NCI-H2196 (cell line): ENCODE data around the gene ZNF416.

Source experiments
- DNase-seq: peaks from one replicate; lab custom pipeline; 2025; ENCODE audit not compliant: unreplicated experiment; lab: John Stamatoyannopoulos, UW

Gene ZNF416

DNA sequence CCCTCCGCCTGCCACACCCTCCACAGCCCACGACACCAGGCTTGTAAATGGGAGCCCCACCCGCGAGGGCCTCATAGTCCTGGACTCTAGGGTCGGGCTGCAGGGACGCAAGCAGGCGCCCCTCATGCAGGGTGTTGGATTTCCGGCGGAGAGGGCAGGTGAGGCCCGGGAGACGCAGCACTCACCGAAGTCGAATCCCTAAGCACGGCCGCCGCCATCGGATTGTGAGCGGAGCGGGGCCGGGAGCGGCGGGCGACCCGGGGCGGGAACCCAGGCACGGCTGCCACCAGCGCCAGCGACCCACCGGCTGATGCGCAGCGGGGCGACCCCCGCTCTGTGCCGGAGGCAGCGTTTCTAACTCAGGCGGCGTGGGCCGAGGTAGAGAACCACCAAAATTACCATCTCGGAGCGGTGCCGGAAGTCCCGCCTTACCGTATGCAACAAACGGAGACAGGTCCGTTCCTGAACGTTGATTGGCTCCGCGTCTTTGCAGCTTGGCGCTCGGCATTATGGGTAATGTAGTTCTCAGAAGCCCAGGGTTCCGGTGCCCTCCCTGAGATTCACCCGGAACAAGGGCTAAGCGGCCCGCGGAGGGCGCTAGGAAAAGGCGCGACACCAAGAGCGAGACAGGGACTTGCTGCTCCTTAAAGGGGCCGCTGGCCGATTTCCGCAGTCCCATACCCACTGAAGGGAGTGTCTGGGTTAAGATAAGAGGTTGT, at the start of gene ZNF416:
Gene ZNF416, minus strand, starts transcription at position 425 of the 719 bp plus-strand sequence. Its CDS starts 207 bp downstream, at position 218.
- peak; percentile 98 for DNase-seq

DNA sequence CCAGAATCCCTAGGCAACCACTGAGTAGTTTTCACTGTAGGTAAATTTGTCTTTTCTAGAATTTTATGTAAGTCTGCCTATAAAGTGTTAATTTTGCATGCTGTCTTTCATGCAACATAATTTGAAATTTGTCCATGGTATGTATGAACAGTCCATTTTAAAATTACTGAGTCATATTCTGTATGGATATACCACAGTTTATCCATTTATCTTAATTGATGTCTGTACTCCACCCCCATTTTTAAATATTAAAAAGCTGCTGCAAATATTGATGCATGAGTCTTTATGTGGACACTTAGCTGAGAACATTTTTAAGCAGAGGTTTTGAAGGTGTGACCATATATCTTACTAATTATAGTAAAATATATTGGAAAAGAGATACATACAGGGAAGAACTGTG, 44.4 kb upstream of the ZNF416 start:
- DNase-seq: no peak

DNA sequence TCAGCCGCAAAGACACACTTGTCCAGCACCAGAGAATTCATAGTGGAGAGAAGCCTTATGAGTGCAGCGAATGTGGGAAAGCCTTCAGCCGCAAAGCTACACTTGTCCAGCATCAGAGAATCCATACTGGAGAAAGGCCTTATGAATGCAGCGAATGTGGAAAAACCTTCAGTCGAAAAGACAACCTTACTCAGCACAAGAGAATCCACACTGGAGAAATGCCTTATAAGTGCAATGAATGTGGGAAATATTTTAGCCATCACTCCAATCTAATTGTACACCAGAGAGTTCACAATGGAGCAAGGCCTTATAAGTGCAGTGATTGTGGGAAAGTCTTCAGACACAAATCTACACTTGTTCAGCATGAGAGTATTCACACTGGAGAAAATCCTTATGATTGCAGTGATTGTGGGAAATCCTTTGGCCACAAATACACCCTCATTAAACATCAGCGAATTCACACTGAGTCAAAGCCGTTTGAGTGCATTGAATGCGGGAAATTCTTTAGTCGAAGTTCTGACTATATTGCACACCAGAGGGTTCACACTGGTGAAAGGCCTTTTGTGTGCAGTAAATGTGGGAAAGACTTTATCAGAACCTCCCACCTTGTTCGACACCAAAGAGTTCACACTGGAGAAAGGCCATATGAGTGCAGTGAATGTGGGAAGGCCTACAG, 42.1 kb upstream of the ZNF416 start:
- no peak for DNase-seq

DNA sequence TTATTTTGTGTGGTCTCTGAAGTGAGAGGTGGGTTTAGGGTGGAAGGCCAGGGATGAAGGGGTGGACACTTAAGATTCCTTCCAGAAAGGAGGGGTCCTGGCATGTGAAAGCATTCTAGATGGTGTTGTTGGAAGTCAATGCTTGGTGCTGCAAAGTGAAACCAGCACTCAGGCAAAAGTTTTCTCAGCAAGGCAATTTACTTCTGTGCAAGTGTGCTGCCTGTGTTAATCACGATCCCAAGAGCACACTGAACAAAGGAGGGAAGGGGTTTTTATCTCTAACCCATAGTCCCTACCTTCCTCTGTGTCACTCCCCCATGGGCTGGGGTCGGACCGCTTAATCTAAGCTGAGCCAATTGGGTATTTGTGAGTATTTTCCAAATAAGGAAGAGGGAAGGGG, 36.6 kb upstream of the ZNF416 start:
- DNase-seq: no peak

DNA sequence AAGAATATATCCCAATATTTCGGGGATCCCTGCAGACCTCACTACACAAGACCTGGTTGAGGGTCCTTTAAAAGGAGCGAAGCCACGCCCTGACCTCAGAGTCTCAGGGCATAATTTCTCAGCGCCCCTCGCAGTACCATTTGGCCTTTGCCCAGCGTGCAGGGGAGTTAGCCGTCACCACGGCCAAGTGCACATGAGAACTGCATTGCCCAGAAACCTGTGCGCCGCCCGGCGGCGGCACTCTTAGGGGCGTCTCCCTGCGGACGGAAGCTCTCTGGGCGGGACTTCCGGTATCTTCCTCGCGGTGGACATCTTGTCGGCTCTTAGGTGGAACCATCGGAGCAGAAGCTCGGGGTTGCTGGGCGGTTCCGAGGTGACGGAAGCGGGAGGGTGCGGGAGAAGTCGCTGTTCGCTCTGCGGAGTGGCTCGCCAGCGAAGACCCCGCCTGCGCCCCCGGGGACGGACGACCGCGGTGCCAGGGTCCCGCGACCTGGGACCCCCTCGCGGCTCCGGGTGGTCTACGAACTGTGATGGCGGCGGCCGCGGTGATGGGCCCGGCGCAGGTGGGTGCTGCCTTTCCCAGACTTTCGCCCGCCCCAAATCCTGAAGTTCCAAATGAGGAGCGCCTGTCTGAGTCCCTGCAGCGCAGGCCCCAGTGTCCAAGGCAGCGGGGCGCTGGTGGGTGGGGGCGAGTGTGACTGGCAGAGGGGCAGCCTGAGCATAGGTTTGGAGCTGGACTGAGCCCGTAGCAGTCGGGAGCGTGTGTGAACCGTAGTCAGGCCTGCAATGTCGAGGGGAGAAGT, 35.4 kb upstream of the ZNF416 start, which contains the start of gene ZNF134:
Gene ZNF134, plus strand, starts transcription at position 302 of the 803 bp plus-strand sequence. CDS start 5,227 bp downstream, outside the sequence.
- peak; percentile 92 for DNase-seq

DNA sequence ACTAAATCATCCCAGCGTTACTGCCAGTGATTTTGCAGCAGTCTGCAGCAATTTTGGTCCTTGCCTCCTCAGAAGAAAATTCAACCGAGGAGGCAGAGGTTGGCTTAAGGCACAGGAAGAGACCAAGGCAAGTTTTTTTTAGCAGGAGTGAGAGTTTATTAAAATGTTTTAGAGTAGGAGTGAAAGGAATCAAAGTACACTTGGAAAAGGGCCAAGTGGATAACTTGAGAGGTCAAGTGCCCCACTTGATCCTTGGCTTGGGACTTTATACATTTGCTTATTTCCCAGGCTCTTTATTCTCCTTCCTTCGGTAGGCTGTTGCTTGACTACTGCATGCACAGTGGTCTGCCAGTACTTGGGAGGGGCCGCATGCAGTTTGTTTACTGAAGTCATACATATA, 32.4 kb upstream of the ZNF416 start:
- no peak for DNase-seq

DNA sequence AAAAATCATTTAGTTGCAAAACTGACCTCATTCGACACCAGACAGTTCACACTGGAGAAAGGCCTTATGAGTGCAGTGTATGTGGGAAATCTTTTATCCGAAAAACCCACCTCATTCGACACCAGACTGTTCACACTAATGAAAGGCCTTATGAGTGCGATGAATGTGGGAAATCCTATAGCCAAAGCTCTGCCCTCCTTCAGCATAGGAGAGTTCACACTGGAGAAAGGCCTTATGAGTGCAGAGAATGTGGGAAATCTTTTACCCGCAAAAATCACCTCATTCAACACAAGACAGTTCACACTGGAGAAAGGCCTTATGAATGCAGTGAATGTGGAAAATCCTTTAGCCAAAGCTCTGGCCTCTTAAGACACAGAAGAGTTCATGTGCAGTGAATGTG, 28.2 kb upstream of the ZNF416 start:
- DNase-seq: no peak

DNA sequence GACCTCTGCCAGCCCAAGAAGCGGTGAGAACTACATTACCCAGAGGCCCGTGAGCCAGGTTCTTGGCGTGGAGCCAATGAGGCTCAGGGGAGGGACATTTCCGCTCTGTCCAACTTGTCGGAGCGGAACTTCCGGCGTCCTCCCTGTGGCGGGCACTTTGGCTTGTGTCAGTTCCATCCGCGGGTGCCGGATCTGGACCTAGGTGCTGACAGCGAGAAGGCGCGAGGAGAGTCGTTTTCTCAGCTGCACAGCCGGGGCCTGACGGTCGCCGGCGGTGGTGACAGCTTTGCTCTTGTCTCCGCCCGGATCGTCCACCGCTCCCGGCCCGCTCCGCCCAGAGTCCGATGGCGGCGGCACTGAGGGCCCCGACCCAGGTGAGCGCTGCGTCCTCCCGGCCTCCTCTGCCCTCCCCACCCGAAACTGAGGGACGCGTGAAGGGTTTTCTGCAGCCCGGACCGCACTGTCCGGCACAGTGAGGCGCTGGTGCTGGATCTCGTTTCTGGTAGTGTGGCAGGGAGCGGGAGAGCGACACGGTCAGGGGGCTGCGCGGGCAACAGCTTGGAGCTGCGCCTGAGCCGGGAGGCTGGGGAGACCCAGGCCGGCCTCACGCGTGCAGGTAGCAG, 21.2 kb upstream of the ZNF416 start, which contains the start of gene ZNF530:
Gene ZNF530, plus strand, starts transcription at position 125 of the 623 bp plus-strand sequence. CDS start 4,461 bp downstream, outside the sequence.
- peak; percentile 96 for DNase-seq

DNA sequence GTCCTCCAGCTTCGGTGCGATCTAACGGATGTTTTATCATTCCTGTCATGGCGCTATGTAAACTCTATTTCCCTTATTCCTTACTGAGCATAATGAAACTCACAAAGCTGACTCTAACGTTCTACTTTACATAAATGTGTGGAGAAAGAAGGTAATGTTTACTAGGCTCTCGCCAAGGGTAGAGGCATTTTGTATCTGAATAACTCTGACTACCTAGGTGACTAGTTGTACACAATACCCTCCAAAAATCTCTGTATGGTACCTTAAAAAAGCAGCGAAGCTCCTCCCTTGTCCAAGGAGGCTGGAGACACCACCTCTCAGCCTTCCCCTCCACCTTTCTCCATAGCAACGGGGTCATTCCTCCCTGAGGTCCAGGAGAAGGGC, 20.7 kb upstream of the ZNF416 start:
- no peak for DNase-seq

DNA sequence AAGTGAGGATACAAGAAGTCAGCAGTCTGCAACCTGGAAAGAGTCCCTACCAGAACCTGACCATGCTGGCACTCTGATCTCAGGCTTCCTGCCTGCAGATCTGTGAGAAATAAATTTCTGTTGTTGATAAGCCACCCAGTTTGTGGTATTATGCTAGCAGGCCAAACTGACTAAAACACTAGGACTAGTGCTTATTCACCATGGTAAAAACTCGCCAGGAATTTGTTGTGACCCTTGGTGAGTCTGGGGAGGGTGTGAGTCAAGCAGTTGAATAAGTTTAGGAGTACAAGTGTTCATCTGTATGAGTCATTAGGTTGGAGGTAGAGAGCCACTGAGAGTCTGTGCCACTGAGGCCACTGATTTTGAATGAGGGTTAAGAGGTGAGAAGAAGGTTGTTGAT, 8.8 kb upstream of the ZNF416 start:
- DNase-seq: no peak

DNA sequence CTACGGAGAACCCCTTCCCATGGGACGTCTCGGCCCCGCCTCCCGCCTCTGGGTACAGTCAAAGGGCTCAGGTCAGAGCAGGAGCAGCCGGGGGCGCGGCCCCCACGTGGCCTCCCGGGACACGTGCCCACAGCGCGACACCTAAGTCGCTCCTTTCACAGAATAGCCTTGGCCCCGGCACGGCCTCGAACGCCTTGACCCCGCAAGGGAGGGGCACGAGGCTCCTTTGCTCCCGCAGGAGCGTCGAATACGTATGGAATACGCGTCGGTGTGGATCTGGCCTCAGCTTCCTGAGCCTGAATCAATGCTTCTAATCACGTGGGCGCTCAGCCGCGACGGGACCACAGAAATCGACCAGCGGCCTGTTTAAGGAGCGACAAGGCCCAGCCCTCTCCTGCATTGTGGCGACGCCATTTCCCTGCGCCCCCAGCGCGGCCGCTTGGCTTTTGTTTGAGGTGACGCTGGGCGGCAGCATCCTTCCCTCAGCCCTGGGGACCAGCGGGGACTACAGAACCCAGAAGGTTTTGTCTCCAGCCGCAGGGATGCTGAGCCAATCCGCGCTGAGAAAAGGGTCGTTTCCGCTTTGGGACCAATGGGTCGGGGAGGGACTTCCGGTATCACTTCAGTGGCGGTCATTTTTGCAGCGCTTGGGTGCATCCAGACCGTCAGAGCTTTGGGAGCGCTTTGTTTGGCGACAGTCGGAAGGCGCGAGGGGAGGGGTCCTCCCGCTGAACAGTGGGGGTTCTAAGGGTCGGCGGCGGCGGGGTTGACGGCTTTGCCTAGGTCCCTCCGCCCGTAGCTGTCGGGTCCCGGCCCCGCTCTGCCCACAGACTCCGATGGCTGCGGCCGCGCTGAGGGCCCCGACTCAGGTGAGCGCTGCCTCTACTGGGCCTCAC, 5.1 kb upstream of the ZNF416 start, which contains the start of gene ZIK1:
Gene ZIK1, plus strand, starts transcription at position 625 of the 896 bp plus-strand sequence. Its CDS starts 212 bp downstream, at position 837.
- peak; percentile 61 for DNase-seq

DNA sequence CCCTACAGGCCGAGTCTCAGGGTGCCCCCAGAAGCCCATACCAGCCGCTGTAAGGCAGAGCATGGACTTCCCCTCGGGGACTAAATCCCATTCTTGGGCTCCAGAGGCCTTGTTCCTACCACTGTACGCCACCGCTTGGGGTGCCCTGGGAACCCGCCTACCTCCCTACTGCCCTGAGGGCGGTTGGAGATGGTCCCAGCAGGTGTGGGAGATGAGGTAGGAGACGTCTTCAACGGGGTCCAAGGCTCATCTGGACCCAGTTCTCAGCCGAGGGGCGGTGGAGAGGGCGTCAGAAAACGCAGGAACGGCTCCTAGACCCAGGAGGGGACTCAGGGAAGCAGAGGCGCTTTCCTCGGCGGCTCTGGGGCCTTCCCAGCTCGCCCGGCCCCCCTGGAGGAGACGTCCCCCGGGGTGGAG, 4.4 kb upstream of the ZNF416 start:
- no peak for DNase-seq

DNA sequence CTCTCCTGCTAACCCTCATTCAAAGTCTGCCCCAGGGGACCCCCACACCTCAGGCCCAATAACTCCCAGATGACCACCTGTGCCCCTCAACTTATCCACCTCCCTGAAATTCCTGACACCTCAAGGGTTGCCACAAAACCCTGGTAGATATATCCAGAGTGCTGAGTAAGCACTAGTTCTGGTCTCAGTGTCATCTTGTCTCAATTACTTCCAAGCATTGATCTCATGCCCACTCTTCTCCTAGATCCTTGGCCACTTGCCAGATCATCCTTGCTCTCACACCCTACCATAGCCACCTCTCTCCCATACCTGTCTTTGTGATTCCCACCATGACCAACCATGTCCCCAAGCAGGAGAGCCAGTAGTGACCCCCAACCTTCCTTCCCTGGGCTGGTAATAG, 2.0 kb downstream of the ZNF416 start:
- DNase-seq: no peak

DNA sequence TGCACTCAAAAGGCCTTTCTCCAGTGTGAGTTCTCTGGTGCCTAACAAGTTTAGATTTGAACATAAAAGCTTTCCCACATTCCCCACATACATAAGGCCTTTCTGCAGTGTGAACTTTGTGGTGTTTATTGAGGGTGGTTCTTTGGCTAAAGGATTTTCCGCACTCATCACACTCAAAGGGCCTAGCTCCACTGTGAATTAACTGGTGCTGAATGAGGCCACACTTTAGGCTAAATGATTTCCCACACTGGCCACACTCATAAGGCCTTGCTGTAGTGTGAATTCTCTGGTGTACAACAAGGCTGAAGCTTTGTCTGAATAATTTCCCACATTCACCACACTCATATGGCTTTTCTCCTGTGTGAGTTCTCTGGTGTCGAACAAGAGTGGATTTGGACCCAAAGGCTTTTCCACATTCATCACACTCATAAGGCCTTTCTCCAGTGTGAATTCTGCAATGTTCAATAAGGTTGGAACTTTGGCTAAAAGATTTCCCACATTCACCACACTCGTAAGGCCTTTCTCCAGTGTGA, 6.2 kb downstream of the ZNF416 start:
- DNase-seq: no peak

DNA sequence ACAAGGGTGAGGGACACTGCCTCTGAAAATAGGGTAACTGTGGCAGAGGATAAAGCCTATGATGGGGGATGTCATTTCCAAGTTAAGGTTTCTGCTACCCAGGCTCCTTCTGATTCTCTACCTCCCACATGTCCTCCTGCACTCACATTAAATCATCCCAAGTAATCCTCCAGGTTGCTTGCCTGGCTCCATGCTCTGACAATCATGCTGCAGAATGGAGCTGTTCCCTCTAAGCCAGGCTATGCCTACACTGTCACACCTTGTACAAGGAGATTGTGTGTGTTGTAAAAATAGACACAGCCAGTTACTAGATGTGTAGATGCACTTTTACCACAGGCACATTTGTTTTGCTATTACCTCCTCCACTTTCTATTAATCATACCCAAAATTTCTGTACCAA, 8.0 kb downstream of the ZNF416 start:
- DNase-seq: no peak

DNA sequence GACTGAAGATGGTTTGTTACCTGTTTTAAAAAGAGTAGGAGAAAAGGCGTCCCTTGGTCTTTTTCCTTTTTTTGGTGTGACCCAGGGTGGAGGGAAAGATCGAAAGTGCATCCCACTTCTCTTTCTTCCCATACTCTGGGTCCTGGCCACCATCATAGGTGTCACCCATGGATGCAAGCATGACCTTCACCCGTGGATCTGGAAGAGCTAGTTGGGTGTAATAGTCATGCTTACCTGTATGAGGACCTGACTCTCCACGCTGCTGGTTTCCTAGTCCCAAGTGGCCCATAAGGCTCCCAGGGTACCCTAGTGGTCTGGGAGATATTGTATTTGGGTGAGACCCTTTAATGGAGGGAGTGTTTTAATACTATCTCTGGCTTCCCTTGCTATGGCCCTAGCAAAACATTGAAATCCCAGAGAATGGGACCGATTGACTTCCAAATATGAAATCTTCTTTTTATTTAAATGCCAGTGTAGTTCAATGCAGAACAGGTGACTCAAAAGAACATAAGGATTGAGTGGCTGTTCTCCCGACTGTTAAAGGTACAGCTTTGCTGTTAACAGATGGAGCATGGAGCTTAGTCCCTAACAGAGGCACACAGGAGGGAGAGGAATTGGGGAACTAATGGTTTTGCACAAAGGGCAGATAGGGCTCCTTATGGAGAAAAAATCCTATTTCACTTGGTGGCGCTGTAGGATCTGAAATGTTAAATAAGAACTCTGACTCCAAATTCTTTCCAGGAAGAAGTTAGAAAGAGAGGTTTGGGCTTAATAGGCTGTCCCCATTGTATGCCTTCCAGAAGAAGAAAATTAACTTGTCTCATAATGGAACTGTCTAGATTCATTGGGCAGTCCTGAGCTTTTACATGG, 12.1 kb downstream of the ZNF416 start:
- DNase-seq: peak; percentile 7

DNA sequence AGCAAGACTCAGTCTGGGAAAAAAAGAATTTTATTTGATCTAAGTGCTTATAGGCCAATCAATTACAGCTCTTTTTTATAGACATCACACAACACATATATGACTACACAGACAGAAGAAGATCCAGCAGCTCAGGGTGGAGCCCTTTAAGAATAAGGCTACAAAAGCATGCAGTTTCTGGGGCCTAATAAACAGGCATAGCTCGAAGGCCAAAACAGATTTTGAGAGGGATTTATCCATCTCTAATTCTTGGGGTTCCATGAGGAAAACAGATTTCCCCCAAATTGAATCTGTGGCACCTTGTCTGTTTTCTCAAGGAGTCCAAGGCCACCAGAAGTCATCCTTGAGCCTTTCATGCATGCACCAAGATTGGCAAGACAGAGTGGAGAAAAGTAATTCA, 15.2 kb downstream of the ZNF416 start:
- no peak for DNase-seq

DNA sequence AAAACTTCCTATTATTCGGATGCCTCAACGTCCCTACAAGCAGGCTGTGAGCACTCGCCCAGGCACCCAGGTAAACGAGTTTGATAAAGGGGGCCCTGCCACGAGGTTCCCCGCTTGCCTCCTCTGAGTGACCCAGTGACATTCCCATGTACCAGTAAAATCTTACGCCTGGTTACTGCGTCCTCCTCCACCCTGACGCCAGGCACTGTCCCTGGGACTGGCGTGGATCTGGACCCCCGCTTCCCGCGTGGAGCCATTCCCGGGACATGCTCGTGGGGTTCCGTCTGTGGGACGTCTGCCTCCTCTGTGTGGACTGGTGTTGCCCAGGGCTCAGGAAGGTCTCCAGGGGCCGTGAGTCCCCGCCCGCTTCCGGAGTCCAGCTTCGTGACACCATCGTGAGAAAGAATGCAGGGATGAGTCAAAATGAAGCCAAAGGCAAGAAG, 18.6 kb downstream of the ZNF416 start:
- no peak for DNase-seq
